Stimulated activated CD8-positive, alpha-beta memory T cell treated with anti-CD3 and anti-CD28 coated beads, Interleukin-4, amount 100 ng/mL, for 1 hour (primary cell): Measurements from ENCODE around the gene CCDC51.

ENCODE experiments used
- DNase-seq, 2 donors: peaks; one replicate each; pipeline ENCODE4 v3.0.0-alpha.2; 2020; ENCODE audit warnings: low read depth in 2 of 2, low spot score in 1 of 2

The CCDC51 gene

DNA sequence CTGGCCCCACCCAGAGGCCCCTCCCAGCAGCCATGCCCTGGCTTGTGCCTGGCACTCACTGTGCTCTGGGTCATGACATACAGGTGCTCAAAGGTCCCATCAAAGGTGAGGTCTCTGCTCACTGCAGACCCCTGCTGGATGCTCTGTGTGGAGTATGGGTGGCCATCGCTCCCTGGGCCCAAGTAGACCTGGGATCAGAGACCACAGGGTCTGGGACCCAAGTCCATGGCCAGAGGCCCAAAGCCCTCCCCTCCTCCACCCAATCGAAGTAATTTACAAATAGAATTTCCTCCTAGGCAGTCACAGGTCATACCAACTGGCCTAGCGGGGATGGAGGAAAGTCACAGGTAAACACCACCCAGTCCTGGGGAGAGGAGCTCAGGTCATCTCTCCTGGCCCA, 17.6 kb downstream of the CCDC51 start:
- DNase-seq, result no peak

- DNase-seq, result no peak
These were observed 19.4 kb downstream of the CCDC51 start for GRCh38 chr3:48420561-48420960.

- DNase-seq, result no peak
These were observed 20.3 kb downstream of the CCDC51 start for GRCh38 chr3:48419597-48419996.

DNA sequence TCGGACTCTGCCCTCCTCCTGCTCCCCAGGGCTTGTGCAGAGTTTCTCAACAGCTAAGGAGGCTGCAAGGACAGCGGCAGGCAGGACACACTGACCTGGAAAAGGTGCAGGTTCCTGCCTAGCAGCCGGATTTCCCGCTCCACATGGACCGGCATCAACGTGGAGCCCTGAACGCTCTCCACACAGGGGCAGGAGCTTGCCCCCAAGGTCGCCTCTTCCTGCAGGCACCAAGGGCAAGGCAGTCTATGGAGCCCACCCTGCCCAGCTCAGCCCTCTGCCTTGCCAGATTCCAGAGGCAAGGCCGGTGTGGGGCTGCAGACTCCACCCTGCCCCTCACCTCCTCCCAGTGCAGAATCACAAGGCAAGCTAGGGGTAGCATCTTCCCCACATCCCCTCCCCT, 20.8 kb downstream of the CCDC51 start:
- DNase-seq, result no peak

DNA sequence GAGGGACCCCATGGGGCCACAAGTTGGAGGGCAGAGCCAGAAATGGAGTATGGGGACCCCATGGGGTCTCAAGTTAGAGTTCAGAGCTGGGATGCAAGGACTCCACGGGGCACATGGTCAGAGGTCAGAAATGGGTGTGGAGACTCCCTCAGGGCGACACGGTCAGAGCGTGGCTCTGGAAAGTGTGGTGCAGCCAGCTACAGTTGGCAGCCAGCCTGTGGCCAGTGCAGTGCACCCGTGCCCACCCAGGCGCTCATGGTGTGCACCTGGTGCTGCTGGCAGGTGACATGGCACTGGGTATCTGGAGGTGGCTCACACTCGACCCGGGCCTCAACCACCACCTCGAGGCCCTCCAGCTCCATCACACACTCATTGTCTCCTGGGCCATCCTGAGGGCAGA, 21.3 kb downstream of the CCDC51 start:
- DNase-seq, result no peak

DNA sequence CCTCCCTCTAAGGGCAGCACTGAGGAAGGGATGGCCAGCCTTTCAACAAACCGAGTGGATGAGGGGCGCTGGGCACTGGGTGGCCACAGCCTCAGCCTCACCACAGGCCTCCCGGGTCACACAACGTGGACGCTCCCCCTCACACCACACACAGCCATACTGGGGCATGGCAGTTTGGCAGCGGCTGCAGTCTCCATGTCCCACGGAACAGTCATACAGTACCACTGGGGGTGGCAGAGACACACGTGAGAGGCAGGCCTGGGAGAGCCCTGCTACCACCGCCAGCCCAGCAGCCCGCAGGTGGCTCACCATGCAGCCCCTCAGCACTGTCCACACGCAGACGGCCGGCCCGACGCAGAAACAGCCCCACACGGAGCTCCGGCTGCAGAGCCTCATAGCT, 21.8 kb downstream of the CCDC51 start:
- DNase-seq, result no peak

DNA sequence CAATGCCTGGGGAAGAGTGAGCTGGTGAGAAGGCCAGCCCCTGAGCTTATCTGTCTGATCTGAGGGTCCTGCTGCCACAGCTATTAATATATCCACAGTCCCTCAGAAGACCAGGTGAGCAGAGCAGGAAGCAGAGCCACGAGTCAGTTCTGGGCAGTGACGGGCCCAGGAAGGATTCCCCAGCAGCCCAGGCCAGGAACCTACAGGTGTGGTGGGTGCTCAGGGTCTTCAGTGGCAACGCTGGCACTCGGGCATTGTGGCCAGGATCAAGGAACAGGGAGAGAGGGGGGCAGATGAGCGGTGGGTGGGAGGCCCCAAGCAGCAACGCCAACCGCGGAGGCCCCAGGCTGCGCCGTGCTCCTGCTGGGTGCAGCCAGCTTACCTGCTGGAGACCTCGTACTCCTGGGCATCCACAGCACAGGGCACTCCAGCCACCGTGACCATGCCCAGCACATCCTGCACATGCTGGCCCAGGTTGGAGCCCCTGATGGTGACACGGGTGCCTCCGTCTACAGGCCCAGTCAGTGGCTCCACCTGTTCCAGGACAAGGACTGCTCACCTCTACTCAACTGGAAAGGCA, 22.3 kb downstream of the CCDC51 start:
- no peak for DNase-seq

DNA sequence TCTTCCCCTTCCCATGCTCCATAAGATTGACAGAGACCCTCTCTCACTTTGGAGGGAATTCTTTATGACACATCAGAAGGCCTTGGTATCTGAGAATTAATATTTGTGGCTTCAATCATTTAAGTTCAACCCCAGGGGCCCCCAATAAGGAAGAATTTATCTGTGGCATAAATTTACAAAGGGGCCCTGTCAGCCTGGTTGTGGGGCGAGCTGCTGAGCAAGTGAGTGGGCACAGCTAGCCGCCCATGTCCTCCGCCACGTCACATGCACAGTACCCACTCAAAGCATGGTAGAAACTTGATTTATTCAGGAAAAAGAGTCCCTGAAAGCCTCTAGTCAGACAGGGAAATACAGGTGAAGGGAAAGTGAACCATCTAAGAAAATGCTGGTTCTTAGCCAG, 23.4 kb downstream of the CCDC51 start:
- no peak for DNase-seq

DNA sequence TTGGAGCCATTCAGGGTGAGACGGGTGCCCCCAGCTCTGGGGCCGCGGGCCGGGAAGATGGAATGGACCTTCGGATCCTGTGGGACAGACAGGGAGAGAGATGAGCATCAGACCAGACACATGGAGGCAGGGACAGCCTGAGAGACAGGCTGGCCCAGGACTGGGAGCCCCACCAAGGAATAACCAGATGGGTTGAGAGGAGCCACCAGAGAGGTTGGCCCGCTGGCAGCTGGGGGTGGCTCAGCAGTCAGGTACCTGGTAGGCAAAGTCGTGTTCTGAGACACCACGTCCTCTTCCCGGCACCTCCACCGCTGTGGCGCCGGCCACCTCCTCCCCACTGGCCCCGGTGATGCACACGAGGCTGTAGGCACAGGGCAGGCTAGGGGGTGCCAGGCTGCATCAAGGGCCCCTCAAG, 23.8 kb downstream of the CCDC51 start:
- no peak for DNase-seq

- DNase-seq, result no peak
These were observed 24.5 kb downstream of the CCDC51 start for GRCh38 chr3:48415251-48415953.

- no peak for DNase-seq
These were observed 25.3 kb downstream of the CCDC51 start for GRCh38 chr3:48414376-48415250.

DNA sequence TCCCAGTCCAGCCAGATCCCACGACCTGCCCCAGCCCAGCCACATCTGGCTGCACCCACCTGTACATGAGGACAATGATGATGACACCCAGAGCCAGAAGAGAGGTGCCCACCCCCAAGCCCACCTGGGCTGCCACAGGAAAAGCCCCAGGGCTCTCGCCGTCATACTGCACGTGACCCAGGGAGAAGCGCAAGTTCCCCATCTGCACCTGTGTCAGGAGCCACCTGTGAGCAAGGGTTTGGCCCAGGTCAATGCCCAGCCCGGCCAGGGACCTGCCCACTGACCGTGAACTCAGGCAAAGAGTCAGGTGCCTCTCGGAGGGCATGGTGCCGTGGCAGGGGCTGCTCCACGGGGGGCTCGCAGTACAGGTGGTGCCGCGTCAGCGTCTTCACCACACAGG, 26.3 kb downstream of the CCDC51 start:
- no peak for DNase-seq

- DNase-seq, result no peak
These were observed 26.8 kb downstream of the CCDC51 start for GRCh38 chr3:48413086-48413485.

DNA sequence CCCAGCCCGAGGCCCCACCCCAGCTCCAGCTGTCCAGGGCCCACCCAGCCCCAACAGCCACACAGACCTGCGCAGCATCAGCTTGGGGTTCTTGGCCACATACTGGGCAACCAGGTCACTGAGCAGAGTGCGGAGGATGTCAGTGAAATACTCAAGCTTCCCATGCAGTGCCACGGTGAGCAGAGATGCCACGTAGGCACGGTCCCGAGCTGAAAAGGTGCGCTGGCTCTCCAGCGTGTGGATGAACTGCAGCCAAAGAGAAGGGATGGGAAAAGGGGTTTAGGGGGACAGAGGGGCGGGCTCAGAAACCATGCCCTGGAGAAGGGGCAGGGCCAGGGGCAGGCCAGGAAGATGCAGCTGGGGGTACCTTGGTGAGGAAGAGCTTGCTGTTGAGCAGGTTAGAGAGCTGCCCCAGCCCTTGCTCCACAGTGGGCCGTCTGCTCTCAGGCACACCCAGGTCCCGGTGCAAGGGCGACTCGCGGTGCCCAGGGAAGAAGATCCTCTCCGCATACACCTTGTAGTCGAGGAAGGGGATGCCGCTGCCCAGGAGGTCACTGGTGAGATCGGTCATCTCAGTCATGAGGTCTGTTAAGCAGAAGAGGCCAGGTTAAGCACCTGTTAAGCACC, 27.4 kb downstream of the CCDC51 start:
- DNase-seq, result no peak

DNA sequence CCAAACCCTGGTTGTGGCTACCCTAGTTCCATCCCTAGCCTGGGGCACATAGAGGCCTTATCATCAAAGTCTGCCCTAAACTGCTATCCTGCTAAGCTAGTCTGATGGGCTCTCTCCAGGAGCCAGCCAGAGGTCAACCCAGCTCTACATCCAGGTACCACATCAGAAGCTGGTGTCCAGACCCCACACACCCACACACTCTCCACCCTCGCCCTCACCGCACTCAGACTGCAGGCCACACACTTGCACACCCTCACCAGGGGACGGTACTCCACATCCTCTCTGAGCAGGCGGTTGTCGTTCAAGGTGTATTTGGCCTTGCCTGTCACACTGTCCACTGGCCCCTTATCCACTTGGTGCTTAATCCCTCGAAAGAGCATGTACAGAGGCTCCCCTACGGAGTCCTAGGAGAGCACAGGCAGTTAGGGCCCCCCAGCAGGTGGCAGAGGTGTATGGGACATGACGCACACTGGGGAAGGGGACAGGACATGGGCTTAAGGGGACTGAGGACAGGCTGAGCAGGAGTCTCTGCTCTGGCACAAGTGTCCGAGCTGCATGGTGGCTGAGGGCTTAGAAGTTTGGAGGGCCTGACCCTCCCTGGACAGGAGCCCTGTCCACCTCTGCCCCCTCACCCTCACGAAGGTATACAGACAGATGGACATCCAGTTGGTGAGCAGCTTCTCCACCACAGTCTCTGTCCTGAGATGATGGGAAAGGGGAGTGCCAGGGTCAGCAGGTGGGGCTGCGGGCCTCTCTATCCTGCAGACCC, 28.1 kb downstream of the CCDC51 start:
- DNase-seq, result no peak

DNA sequence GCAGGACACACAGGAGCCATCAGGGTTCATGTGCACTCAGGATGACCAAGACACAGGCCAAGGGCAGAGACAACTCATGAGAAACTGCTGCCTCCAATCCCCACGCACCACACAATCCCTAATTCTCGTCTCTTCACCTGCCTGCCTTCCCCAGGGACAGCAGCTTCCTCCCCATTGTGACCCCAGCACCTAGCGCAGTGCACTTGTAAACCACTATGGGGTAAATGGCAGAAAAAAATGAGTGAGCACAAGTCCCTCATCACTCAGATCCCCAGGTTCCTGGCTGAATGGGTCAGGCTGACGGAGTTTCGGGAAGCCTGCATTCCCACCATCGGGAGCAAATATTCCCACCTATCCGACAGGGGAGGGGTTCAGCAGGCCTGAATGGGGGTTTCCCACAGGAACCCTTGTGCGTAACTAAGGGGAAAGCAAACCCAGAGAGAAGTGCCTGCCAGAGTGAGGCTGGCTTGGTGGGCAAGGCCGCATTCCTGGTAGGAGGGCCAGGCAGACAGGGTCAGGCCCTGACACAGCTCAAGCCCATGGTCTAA, 28.8 kb downstream of the CCDC51 start:
- no peak for DNase-seq

- no peak for DNase-seq
These were observed 29.5 kb downstream of the CCDC51 start for GRCh38 chr3:48410205-48411040.

DNA sequence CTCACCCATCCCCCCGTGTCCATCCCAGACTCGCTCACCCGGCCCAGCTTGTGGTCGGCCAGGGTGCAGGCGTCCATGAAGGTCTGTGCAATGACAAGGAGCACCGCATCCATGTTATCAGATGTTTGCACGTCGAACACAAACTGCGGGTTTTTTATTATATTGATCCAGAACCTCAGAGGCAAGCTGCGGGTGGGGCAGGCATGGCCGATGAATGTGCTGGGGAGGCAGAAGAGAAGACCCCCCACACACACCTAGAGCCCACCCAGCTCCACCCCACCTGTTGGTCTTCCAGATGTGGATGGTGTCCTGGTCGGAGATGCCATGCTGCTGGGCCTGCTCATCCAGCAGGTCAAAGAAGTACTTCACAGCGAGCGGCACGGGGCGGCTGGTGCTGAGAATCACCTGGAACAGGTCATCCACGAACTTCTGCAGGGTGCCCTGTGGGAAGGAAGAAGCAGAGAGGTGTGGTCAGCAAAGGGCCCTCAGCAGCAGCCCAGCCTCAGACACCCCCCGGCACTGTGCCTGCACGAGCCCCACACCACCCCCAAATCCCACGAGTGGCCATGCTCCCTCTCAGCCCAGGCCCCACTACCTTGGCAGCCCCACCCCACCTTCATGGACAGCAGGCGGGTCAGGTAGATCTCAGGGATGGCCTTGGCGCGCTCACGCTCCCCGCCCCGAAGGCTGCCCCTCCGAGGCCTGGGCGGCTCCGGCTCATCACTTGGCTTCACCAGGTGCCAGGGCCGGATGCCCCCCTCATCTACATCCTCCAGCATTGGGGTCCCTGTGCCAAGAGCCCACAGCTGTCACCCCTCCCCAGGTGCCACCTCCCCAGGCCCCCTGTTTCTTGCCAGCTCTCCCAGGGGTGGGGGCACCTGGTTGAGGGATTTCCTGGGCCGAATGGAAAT, 30.4 kb downstream of the CCDC51 start:
- DNase-seq, result no peak

GRCh38 chr3:48408823-48409281, 31.1 kb downstream of the CCDC51 start:
- DNase-seq, result no peak
